ENCODE results near the gene FAM169A. TPM values are rescaled to one million over a fixed set of nuclear protein-coding genes. Genes with fewer than 3 reads are reported as not detected.
"Not testable (repeated sequence)": the region's sequence is repeated elsewhere in the genome, so short reads cannot be mapped to it uniquely, and the experiment has no call there.

FAM169A gene
- total RNA-seq, 2 donors from 2014 or later, result 49.8 to 50.5 TPM

GRCh38 chr5:74763504-74763903 lies 102.7 kb downstream of the FAM169A start:
- Histone ChIP-seq H3K27me3 (ENCODE audit: control insufficient read depth, insufficient read depth, low read length, poor library complexity, severe bottlenecking) (no peaks in the 10 kb centered on the region), H3K9me3 (ENCODE audit: control insufficient read depth, low read length) (no peaks in the 10 kb centered on the region), H3K36me3 (ENCODE audit: control insufficient read depth, insufficient read depth, low read length) (peaks cover 30% of the 10 kb centered on the region), H3K4me1 (ENCODE audit: control insufficient read depth, insufficient read depth, low read length) (peaks cover 14% of the 10 kb centered on the region), H3K4me3 (ENCODE audit: low read length) (peak overlapping the region; percentile 98), H3K9ac (ENCODE audit: extremely low read depth, low read length, poor library complexity, severe bottlenecking) (no peak overlapping the region), H3K27ac (ENCODE audit: low read depth, low read length) (no peak overlapping the region)
- H3K4me3 Mint-ChIP-seq, result no peak overlapping the region
- DNase-seq, result no peak
- peaks cover 34% of the 10 kb centered on the region for H3K4me1 Mint-ChIP-seq
- H3K27ac Mint-ChIP-seq, result no peak overlapping the region
- TF ChIP-seq CTCF (conservative IDR thresholded peaks at IDR 0.05), result no peak
- H3K27me3 Mint-ChIP-seq (ENCODE audit: insufficient read depth), result no peaks in the 10 kb centered on the region
- H3K36me3 Mint-ChIP-seq (ENCODE audit: low read depth), result peaks cover 18% of the 10 kb centered on the region
- no peaks in the 10 kb centered on the region for H3K9me3 Mint-ChIP-seq

GRCh38 chr5:74762599-74762998 lies 103.6 kb downstream of the FAM169A start:
- H3K9me3 Mint-ChIP-seq, result no peaks in the 10 kb centered on the region
- 94% methylated on average over 2 of the region's 2 CpGs for WGBS, 2 experiments (ENCODE audit: insufficient coverage in 1 of 2, insufficient read length in 1 of 2)

GRCh38 chr5:74761241-74761640 lies 104.9 kb downstream of the FAM169A start:
- no peak overlapping the region for H3K4me3 Mint-ChIP-seq
- TF ChIP-seq CTCF (conservative IDR thresholded peaks at IDR 0.05), result peak; percentile 34
- Histone ChIP-seq H3K9me3 (ENCODE audit: control insufficient read depth, low read length) (peaks cover 11% of the 10 kb centered on the region), H3K4me1 (ENCODE audit: control insufficient read depth, insufficient read depth, low read length) (peaks cover 14% of the 10 kb centered on the region), H3K27me3 (ENCODE audit: control insufficient read depth, insufficient read depth, low read length, poor library complexity, severe bottlenecking) (no peaks in the 10 kb centered on the region), H3K9ac (ENCODE audit: extremely low read depth, low read length, poor library complexity, severe bottlenecking) (no peak overlapping the region), H3K4me3 (ENCODE audit: low read length) (no peak overlapping the region), H3K27ac (ENCODE audit: low read depth, low read length) (no peak overlapping the region), H3K36me3 (ENCODE audit: control insufficient read depth, insufficient read depth, low read length) (peaks cover 53% of the 10 kb centered on the region)
- no peak for DNase-seq
- 100% methylated on average over 1 of the region's 1 CpG; no CpG with 5 or more reads in 1 of the 2 experiments for WGBS, 2 experiments (ENCODE audit: insufficient coverage in 1 of 2, insufficient read length in 1 of 2)
- H3K27ac Mint-ChIP-seq, result no peak overlapping the region
- peaks cover 39% of the 10 kb centered on the region for H3K36me3 Mint-ChIP-seq (ENCODE audit: low read depth)
- peaks cover 5% of the 10 kb centered on the region for H3K9me3 Mint-ChIP-seq
- peaks cover 30% of the 10 kb centered on the region for H3K4me1 Mint-ChIP-seq
- H3K27me3 Mint-ChIP-seq (ENCODE audit: insufficient read depth), result no peaks in the 10 kb centered on the region

More at GRCh38 chr5:74762599-74762998, 103.6 kb downstream of the FAM169A start:
- peaks cover 30% of the 10 kb centered on the region for H3K4me1 Mint-ChIP-seq
- H3K9me3 ChIP-seq (ENCODE audit: control insufficient read depth, low read length), result no peaks in the 10 kb centered on the region
- no peak overlapping the region for H3K4me3 Mint-ChIP-seq
- TF ChIP-seq CTCF (conservative IDR thresholded peaks at IDR 0.05), result no peak
- H3K27me3 ChIP-seq (ENCODE audit: control insufficient read depth, insufficient read depth, low read length, poor library complexity, severe bottlenecking), result no peaks in the 10 kb centered on the region
- H3K27me3 Mint-ChIP-seq (ENCODE audit: insufficient read depth), result no peaks in the 10 kb centered on the region
- peak overlapping the region; percentile 28 for H3K27ac Mint-ChIP-seq
- H3K36me3 Mint-ChIP-seq (ENCODE audit: low read depth), result peaks cover 26% of the 10 kb centered on the region
- H3K36me3 ChIP-seq (ENCODE audit: control insufficient read depth, insufficient read depth, low read length), result peaks cover 39% of the 10 kb centered on the region
- peak overlapping the region; percentile 32 for H3K4me3 ChIP-seq (ENCODE audit: low read length)
- H3K27ac ChIP-seq (ENCODE audit: low read depth, low read length), result no peak overlapping the region
- DNase-seq, result no peak
- H3K9ac ChIP-seq (ENCODE audit: extremely low read depth, low read length, poor library complexity, severe bottlenecking), result no peak overlapping the region
- H3K4me1 ChIP-seq (ENCODE audit: control insufficient read depth, insufficient read depth, low read length), result peaks cover 14% of the 10 kb centered on the region

- H3K27me3 ChIP-seq (ENCODE audit: control insufficient read depth, insufficient read depth, low read length, poor library complexity, severe bottlenecking); H3K9me3 Mint-ChIP-seq; H3K4me3 ChIP-seq (ENCODE audit: low read length); H3K27me3 Mint-ChIP-seq (ENCODE audit: insufficient read depth); H3K9me3 ChIP-seq (ENCODE audit: control insufficient read depth, low read length); H3K4me1 ChIP-seq (ENCODE audit: control insufficient read depth, insufficient read depth, low read length); H3K27ac ChIP-seq (ENCODE audit: low read depth, low read length); H3K27ac Mint-ChIP-seq; H3K4me1 Mint-ChIP-seq; H3K4me3 Mint-ChIP-seq; DNase-seq; H3K9ac ChIP-seq (ENCODE audit: extremely low read depth, low read length, poor library complexity, severe bottlenecking): not testable (repeated sequence)
- peaks cover 86% of the 10 kb centered on the region for H3K36me3 ChIP-seq (ENCODE audit: control insufficient read depth, insufficient read depth, low read length)
- H3K36me3 Mint-ChIP-seq (ENCODE audit: low read depth), result peaks cover 58% of the 10 kb centered on the region
- 92 to 96% methylated on average over 2 to 3 of the region's 4 CpGs for WGBS, 2 experiments (ENCODE audit: insufficient coverage in 1 of 2, insufficient read length in 1 of 2)
Observed at GRCh38 chr5:74748742-74749141, 117.4 kb downstream of the FAM169A start.

Measured in endodermal cell (in vitro differentiated cells).